IMR-90 (cell line): Measurements from ENCODE around the gene DLX1. TPM values are rescaled to one million over a fixed set of nuclear protein-coding genes. Genes with fewer than 3 reads are reported as not detected.

ENCODE experiments used
- ATAC-seq: fragments of 200-7000 bp; cut with Tn5 transposase; 2 replicates; pipeline ENCODE4 v1.9.1; 2020; ENCODE audit warnings: low read depth, mild to moderate bottlenecking, moderate library complexity
- BruUV-seq: library from RNA; stranded (reverse); fragments of 400-500 nt; replicated peaks from 2 replicates; lab custom pipeline; 2021; lab: Mats Ljungman, UMichigan
- CTCF ChIA-PET: fragments of 300-600 bp; formaldehyde crosslinking; extraction: SDS; loops from one replicate; lab custom pipeline; 2021; ENCODE audit warnings: antibody characterized with exemption; lab: Yijun Ruan, JAX
- POLR2A ChIA-PET: fragments of 300-600 bp; sonication (Branson Sonifier 250); formaldehyde crosslinking; loops from one replicate; lab custom pipeline; 2022; ENCODE audit warnings: antibody characterized with exemption; ENCODE audit not compliant: unreplicated experiment; lab: Charles Lee
- DNase-seq: peaks from one replicate; pipeline ENCODE4 v3.0.0; 2013
- H2AFZ ChIP-seq: replicated peaks from 2 replicates; pipeline ENCODE3; 2013; ENCODE audit warnings: low read length, mild to moderate bottlenecking; ENCODE audit not compliant: poor library complexity
- H2AK5ac ChIP-seq: 2 replicates; pipeline ENCODE4 v1.6.1; 2013; ENCODE audit warnings: low read depth, low read length, inconsistent platforms
- H2AK9ac ChIP-seq: replicated peaks from 2 replicates; pipeline ENCODE3; 2013; ENCODE audit warnings: mild to moderate bottlenecking, low read depth, low read length, moderate library complexity; ENCODE audit not compliant: poor library complexity
- H2BK120ac ChIP-seq: 2 replicates; pipeline ENCODE4 v1.6.1; 2013; ENCODE audit warnings: low read depth, low read length, inconsistent platforms
- H2BK15ac ChIP-seq: 3 replicates; pipeline ENCODE4 v1.6.1; 2013; ENCODE audit warnings: low read depth, low read length, inconsistent platforms
- H2BK20ac ChIP-seq: 2 replicates; pipeline ENCODE4 v1.6.1; 2013; ENCODE audit warnings: low read depth, mild to moderate bottlenecking, inconsistent platforms, low read length, moderate library complexity
- H2BK5ac ChIP-seq: 2 replicates; pipeline ENCODE4 v1.6.1; 2013; ENCODE audit warnings: mild to moderate bottlenecking, low read depth, low read length, inconsistent platforms; ENCODE audit not compliant: poor library complexity, severe bottlenecking
- H3K14ac ChIP-seq: replicated peaks from 2 replicates; pipeline ENCODE4 v1.6.1; 2013; ENCODE audit warnings: low read depth, low read length, inconsistent platforms
- H3K18ac ChIP-seq: 2 replicates; pipeline ENCODE4 v1.6.1; 2013; ENCODE audit warnings: low read depth, low read length, control low read depth
- H3K23ac ChIP-seq: 2 replicates; pipeline ENCODE4 v1.6.1; 2013; ENCODE audit warnings: low read depth, low read length, inconsistent platforms
- H3K27ac ChIP-seq: 2 replicates; pipeline ENCODE4 v1.5.1; 2013; ENCODE audit warnings: mild to moderate bottlenecking, control low read depth, low read length; ENCODE audit not compliant: insufficient read depth
- H3K27me3 ChIP-seq: 2 replicates; pipeline ENCODE4 v1.6.1; 2013; ENCODE audit warnings: low read length; ENCODE audit not compliant: control insufficient read depth, insufficient read depth
- H3K36me3 ChIP-seq: 2 replicates; pipeline ENCODE4 v1.6.1; 2013; ENCODE audit warnings: low read length, mixed read lengths; ENCODE audit not compliant: control insufficient read depth, insufficient read depth
- H3K4ac ChIP-seq: 2 replicates; pipeline ENCODE4 v1.6.1; 2013; ENCODE audit warnings: low read depth, low read length, inconsistent platforms
- H3K4me1 ChIP-seq: 2 replicates; pipeline ENCODE4 v1.6.1; 2013; ENCODE audit warnings: low read length, mixed read lengths; ENCODE audit not compliant: control insufficient read depth, insufficient read depth
- H3K4me2 ChIP-seq: 2 replicates; pipeline ENCODE4 v1.6.1; 2013; ENCODE audit warnings: low read depth, mild to moderate bottlenecking, control low read depth, low read length, moderate library complexity
- H3K4me3 ChIP-seq: 2 replicates; pipeline ENCODE4 v1.5.1; 2013; ENCODE audit warnings: low read depth, mild to moderate bottlenecking, control low read depth, low read length, moderate library complexity; ENCODE audit not compliant: insufficient read depth
- H3K56ac ChIP-seq: 2 replicates; pipeline ENCODE4 v1.6.1; 2013; ENCODE audit warnings: low read length, inconsistent platforms; ENCODE audit not compliant: insufficient read depth; ENCODE audit errors: extremely low read depth
- H3K79me1 ChIP-seq, 2 experiments: 2 replicates each; pipeline ENCODE4 v1.6.1; 2013; ENCODE audit warnings: low read length in 2 of 2, inconsistent platforms in 1 of 2, low read depth in 1 of 2
- H3K9ac ChIP-seq: 2 replicates; pipeline ENCODE4 v1.6.1; 2013; ENCODE audit warnings: low read depth, low read length, control low read depth
- H3K9me1 ChIP-seq: 2 replicates; pipeline ENCODE4 v1.6.1; 2013; ENCODE audit warnings: low read length, inconsistent platforms; ENCODE audit not compliant: insufficient read depth
- H3K9me3 ChIP-seq: 2 replicates; pipeline ENCODE4 v1.6.1; 2013; ENCODE audit warnings: low read length; ENCODE audit not compliant: control insufficient read depth, insufficient read depth
- H4K20me1 ChIP-seq: 2 replicates; pipeline ENCODE4 v1.6.1; 2013; ENCODE audit warnings: low read length, inconsistent platforms; ENCODE audit not compliant: insufficient read depth
- H4K5ac ChIP-seq: 2 replicates; pipeline ENCODE4 v1.6.1; 2013; ENCODE audit warnings: mild to moderate bottlenecking, low read depth, low read length, control low read depth
- H4K8ac ChIP-seq, 2 experiments: 2 replicates each; pipeline ENCODE4 v1.6.1; 2013; ENCODE audit warnings: low read depth in 2 of 2, low read length in 2 of 2, control low read depth in 1 of 2, inconsistent platforms in 1 of 2
- H4K91ac ChIP-seq: 2 replicates; pipeline ENCODE4 v1.6.1; 2013; ENCODE audit warnings: low read depth, low read length, inconsistent platforms; ENCODE audit not compliant: insufficient read depth
- BHLHE40 ChIP-seq: fragments of 150-350 bp; IDR thresholded peaks from 2 replicates; pipeline ENCODE4 v1.6.1; 2016; ENCODE audit warnings: mild to moderate bottlenecking, low read depth, low read length
- CHD1 ChIP-seq: IDR thresholded peaks from 2 replicates; pipeline ENCODE4 v1.6.1; 2012; ENCODE audit warnings: low read depth, low read length, improper control_type of control experiment
- CTCF ChIP-seq: conservative IDR thresholded peaks from 2 replicates; pipeline ENCODE4 v1.5.1; 2012; ENCODE audit warnings: mild to moderate bottlenecking, low read depth, low read length, improper control_type of control experiment
- MAFK ChIP-seq: IDR thresholded peaks from 2 replicates; pipeline ENCODE4 v1.6.1; 2012; ENCODE audit warnings: low read depth, low read length, improper control_type of control experiment
- MAZ ChIP-seq: IDR thresholded peaks from 2 replicates; pipeline ENCODE4 v1.6.1; 2012; ENCODE audit warnings: low read depth, mild to moderate bottlenecking, low read length, improper control_type of control experiment, moderate library complexity, borderline replicate concordance
- MXI1 ChIP-seq: IDR thresholded peaks from 2 replicates; pipeline ENCODE4 v1.6.1; 2012; ENCODE audit warnings: low read depth, mild to moderate bottlenecking, low read length, moderate library complexity, borderline replicate concordance
- NFE2L2 ChIP-seq: fragments of 150-350 bp; IDR thresholded peaks from 2 replicates; pipeline ENCODE4 v1.6.1; 2016; ENCODE audit warnings: low read depth, mild to moderate bottlenecking, low read length
- POLR2A ChIP-seq: IDR thresholded peaks from 2 replicates; pipeline ENCODE4 v1.6.1; 2012; ENCODE audit warnings: mild to moderate bottlenecking, low read depth, low read length
- RAD21 ChIP-seq: IDR thresholded peaks from 2 replicates; pipeline ENCODE4 v1.6.1; 2012; ENCODE audit warnings: low read length, improper control_type of control experiment
- RCOR1 ChIP-seq: IDR thresholded peaks from 2 replicates; pipeline ENCODE4 v1.6.1; 2012; ENCODE audit warnings: mild to moderate bottlenecking, low read length, improper control_type of control experiment; ENCODE audit not compliant: insufficient replicate concordance
- WGBS, 2 experiments: methylation state at CpG; one replicate each; pipeline versions ENCODE4 v1.1.5 to v1.1.7; 2013; ENCODE audit warnings: missing lambda C conversion rate in 2 of 2; ENCODE audit not compliant: insufficient read length in 1 of 2; ENCODE audit errors: extremely low coverage in 2 of 2; 5-methylcytosine and 5-hydroxymethylcytosine counted together
- dilution Hi-C: fragments of 300-500 bp; cut with HindIII; formaldehyde crosslinking; loops from one replicate; pipeline ENCODE4 v1.14.3; 2018; ENCODE audit warnings: low sequenced_read_pairs; ENCODE audit not compliant: unreplicated experiment
- in situ Hi-C: fragments of 300-500 bp; cut with MboI; formaldehyde crosslinking; loops from 3 replicates; pipeline ENCODE4 v1.14.3; 2019; ENCODE audit warnings: low sequenced_read_pairs, inconsistent platforms, mixed read lengths
- intact Hi-C: fragments of 100-400 bp; cut with micrococcal nuclease; formaldehyde crosslinking; loops from 2 replicates; pipeline ENCODE4 v1.10.0; 2022
- polyA plus RNA-seq, 3 experiments: library from polyadenylated mRNA; depleted of rRNA; stranded (reverse); fragments of >200 nt; gene quantifications; 2 replicates each; pipeline ENCODE4 v1.2.3, GENCODE V29; 2012; ENCODE audit warnings: low replicate concordance in 1 of 3
- total RNA-seq: library from RNA; depleted of rRNA; stranded (reverse); fragments of >200 nt; gene quantifications from 2 replicates; pipeline ENCODE4 v1.2.3, GENCODE V29; 2012
- TF ChIP-seq, protein P1 (sequence below): fragments of 150-350 bp; IDR thresholded peaks from 2 replicates; pipeline ENCODE4 v1.6.1; 2017; ENCODE audit warnings: mild to moderate bottlenecking, antibody characterized with exemption, low read length, low read depth
- TF ChIP-seq, protein P2 (sequence below): fragments of 150-350 bp; IDR thresholded peaks from 2 replicates; pipeline ENCODE4 v1.6.1; 2016; ENCODE audit warnings: low read depth, mild to moderate bottlenecking, low read length, moderate library complexity, borderline replicate concordance

The DLX1 gene
- total and polyA plus RNA-seq, 2 of the 4 experiments (the other 2 are of a cell fraction): 0.36 to 2.2 TPM

GRCh38 chr2:172053486-172053885 lies 31.8 kb upstream of the DLX1 start:
- no peak overlapping the region for H3K56ac ChIP-seq
- BruUV-seq: no TSS peak
- no peak overlapping the region for H2BK20ac ChIP-seq
- H2AFZ ChIP-seq: no peak overlapping the region
- no CpG with 5 or more reads among the region's 1 CpG for WGBS, 2 experiments
- no peak overlapping the region for H3K4me3 ChIP-seq
- no peak overlapping the region for H2BK120ac ChIP-seq
- no peak overlapping the region for H2AK5ac ChIP-seq
- H3K9me1 ChIP-seq: 0 out of 2 replicates have a peak, but pooled peaks cover 3% of the 10 kb centered on the region
- ChIA-PET POLR2A (no interaction called here), CTCF (no interaction called here)
- H3K4me2 ChIP-seq: no peak overlapping the region
- no peak overlapping the region for H4K5ac ChIP-seq
- no peaks in the 10 kb centered on the region for H3K27me3 ChIP-seq
- no peak for DNase-seq
- in situ Hi-C loops: no loop called here
- intact Hi-C loops: no loop called here
- H4K20me1 ChIP-seq: no peaks in the 10 kb centered on the region
- no peak overlapping the region for H3K27ac ChIP-seq
- no peak overlapping the region for H4K91ac ChIP-seq
- H2BK5ac ChIP-seq: no peak overlapping the region
- H3K18ac ChIP-seq: no peak overlapping the region
- dilution Hi-C loops: no loop called here
- no peaks in the 10 kb centered on the region for H3K79me1 ChIP-seq
- no peak overlapping the region for H2BK15ac ChIP-seq
- H4K8ac ChIP-seq: no peak overlapping the region
- H3K9ac ChIP-seq: no peak overlapping the region
- no peaks in the 10 kb centered on the region for H3K4me1 ChIP-seq
- H3K4ac ChIP-seq: no peak overlapping the region
- no peak overlapping the region for H2AK9ac ChIP-seq
- no peaks in the 10 kb centered on the region for H3K36me3 ChIP-seq
- no peak for ATAC-seq
- H3K9me3 ChIP-seq: no peaks in the 10 kb centered on the region
- TF ChIP-seq MAFK (no peak), MAZ (no peak), CHD1 (no peak), POLR2A (no peak), RCOR1 (no peak), CTCF (no peak), BHLHE40 (no peak), MXI1 (no peak), NFE2L2 (no peak), RAD21 (no peak)
- TF ChIP-seq, protein P1, sequence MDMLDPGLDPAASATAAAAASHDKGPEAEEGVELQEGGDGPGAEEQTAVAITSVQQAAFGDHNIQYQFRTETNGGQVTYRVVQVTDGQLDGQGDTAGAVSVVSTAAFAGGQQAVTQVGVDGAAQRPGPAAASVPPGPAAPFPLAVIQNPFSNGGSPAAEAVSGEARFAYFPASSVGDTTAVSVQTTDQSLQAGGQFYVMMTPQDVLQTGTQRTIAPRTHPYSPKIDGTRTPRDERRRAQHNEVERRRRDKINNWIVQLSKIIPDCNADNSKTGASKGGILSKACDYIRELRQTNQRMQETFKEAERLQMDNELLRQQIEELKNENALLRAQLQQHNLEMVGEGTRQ: no peak
- TF ChIP-seq, protein P2, sequence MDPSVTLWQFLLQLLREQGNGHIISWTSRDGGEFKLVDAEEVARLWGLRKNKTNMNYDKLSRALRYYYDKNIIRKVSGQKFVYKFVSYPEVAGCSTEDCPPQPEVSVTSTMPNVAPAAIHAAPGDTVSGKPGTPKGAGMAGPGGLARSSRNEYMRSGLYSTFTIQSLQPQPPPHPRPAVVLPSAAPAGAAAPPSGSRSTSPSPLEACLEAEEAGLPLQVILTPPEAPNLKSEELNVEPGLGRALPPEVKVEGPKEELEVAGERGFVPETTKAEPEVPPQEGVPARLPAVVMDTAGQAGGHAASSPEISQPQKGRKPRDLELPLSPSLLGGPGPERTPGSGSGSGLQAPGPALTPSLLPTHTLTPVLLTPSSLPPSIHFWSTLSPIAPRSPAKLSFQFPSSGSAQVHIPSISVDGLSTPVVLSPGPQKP: no peak
- no peak overlapping the region for H3K23ac ChIP-seq
- H3K14ac ChIP-seq: no peak overlapping the region
